ENCODE results near the gene PGA5.
A peak's percentile ranks its signal among the peaks of the same experiment; 100 is the strongest.

PGA5 gene

GRCh38 chr11:61290905-61291690 lies 50.1 kb downstream of the PGA5 start:
- DNase-seq (ENCODE audit: low read depth in 1 of 2, low spot score in 1 of 2): peak in 1 of 2 experiments; percentile 12

DNA sequence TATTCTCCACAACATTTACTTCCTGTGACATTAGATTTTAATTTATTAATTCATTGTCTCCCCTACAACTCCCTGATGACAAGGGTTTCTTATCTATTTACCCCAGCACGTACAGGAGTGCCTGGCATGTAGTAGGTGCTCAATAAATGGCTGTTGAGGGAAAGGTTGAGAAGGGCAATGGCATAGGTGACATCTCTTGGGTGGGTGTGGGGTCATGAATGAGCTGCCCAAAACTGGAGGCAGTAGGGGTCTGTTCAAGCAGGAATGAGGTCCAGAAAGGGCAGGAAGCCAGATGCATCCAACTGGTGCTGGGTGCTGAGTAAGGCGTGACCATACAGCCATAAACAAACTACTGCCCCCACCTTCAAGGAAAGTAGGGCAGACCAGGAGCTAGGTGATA lies 51.4 kb downstream of the PGA5 start:
- DNase-seq (ENCODE audit: low read depth in 1 of 2, low spot score in 1 of 2): no peak
- Histone ChIP-seq H3K27ac (replicated peaks) (no peak overlapping the region), H3K27me3 (ENCODE audit: insufficient read depth, poor library complexity, severe bottlenecking) (peaks cover 13% of the 10 kb centered on the region), H3K4me3 (replicated peaks; ENCODE audit: insufficient read depth, low read length) (no peak overlapping the region)
- TF ChIP-seq SPI1 (IDR thresholded peaks at IDR 0.05; ENCODE audit: borderline replicate concordance, low read depth) (no peak), POLR2AphosphoS5 (IDR thresholded peaks at IDR 0.05; ENCODE audit: low read depth) (no peak)
- TF ChIP-seq, protein P1, sequence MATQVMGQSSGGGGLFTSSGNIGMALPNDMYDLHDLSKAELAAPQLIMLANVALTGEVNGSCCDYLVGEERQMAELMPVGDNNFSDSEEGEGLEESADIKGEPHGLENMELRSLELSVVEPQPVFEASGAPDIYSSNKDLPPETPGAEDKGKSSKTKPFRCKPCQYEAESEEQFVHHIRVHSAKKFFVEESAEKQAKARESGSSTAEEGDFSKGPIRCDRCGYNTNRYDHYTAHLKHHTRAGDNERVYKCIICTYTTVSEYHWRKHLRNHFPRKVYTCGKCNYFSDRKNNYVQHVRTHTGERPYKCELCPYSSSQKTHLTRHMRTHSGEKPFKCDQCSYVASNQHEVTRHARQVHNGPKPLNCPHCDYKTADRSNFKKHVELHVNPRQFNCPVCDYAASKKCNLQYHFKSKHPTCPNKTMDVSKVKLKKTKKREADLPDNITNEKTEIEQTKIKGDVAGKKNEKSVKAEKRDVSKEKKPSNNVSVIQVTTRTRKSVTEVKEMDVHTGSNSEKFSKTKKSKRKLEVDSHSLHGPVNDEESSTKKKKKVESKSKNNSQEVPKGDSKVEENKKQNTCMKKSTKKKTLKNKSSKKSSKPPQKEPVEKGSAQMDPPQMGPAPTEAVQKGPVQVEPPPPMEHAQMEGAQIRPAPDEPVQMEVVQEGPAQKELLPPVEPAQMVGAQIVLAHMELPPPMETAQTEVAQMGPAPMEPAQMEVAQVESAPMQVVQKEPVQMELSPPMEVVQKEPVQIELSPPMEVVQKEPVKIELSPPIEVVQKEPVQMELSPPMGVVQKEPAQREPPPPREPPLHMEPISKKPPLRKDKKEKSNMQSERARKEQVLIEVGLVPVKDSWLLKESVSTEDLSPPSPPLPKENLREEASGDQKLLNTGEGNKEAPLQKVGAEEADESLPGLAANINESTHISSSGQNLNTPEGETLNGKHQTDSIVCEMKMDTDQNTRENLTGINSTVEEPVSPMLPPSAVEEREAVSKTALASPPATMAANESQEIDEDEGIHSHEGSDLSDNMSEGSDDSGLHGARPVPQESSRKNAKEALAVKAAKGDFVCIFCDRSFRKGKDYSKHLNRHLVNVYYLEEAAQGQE (IDR thresholded peaks at IDR 0.05; ENCODE audit: insufficient replicate concordance, low read depth): no peak

More at GRCh38 chr11:61290905-61291690, 50.1 kb downstream of the PGA5 start:
- no peak for TF ChIP-seq SPI1 (IDR thresholded peaks at IDR 0.05; ENCODE audit: borderline replicate concordance, low read depth)
- H3K4me3 ChIP-seq (replicated peaks; ENCODE audit: insufficient read depth, low read length): no peak overlapping the region
- peaks cover 13% of the 10 kb centered on the region for H3K27me3 ChIP-seq (ENCODE audit: insufficient read depth, poor library complexity, severe bottlenecking)
- no peak overlapping the region for H3K27ac ChIP-seq (replicated peaks)

GRCh38 chr11:61293867-61294716 lies 53.1 kb downstream of the PGA5 start:
- H3K27me3 ChIP-seq (ENCODE audit: insufficient read depth, poor library complexity, severe bottlenecking): peaks cover 13% of the 10 kb centered on the region
- no peak overlapping the region for H3K27ac ChIP-seq (replicated peaks)
- DNase-seq (ENCODE audit: low read depth in 1 of 2, low spot score in 1 of 2): peak; percentile 10 to 35
- TF ChIP-seq POLR2AphosphoS5 (IDR thresholded peaks at IDR 0.05; ENCODE audit: low read depth) (peak; percentile 9; the same call in 1 of the 2 replicates), SPI1 (IDR thresholded peaks at IDR 0.05; ENCODE audit: borderline replicate concordance, low read depth) (no peak)
- peak overlapping the region; percentile 30 for H3K4me3 ChIP-seq (replicated peaks; ENCODE audit: insufficient read depth, low read length)

DNA sequence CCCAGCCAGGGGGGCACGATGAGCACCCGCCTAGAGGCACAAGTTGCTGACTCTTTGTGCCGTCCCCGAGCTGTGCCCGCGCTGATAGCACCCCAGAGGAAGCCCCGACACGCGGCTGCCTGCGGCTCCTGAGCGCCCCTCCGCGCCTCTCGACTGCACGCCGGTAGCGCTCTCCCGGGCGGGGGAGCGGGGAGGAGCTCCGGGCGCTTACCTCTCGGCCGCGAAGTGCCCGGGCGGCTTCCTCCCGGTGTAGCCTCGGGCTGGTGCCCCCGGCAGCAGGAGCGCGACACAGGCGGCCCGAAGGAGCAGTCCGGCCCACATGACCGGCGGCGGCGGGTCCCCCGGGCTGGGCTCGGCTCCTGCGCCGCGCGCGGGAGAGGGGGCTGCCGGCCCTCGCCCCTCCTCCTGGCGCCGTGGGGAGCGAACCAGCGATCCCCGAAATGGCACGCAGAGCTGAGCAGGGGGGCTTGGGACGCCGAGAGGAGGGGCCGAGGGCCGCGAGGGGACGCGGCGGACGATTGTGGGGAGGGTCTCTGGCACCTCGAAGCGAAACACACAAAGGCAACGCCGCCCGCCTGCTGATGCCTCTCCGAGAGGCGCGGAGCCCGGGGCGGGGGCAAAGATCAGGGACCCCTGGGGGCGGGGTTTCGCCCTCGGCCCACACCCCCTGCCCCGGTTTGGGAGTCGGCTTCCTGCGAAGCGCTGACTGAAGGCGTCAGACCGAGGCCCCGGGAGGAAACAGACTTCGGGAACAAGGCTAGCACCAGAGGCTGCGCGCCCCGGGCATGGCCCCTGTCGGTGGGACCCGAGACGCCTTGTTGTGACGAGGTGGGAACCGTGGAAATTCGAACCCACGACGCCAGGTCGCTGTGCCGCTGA lies 54.0 kb downstream of the PGA5 start, which contains the start of gene VWCE:
VWCE (minus strand) TSS at position 600 of the 879 bp plus-strand sequence; CDS start at position 321, 279 bp downstream.
- DNase-seq (ENCODE audit: low read depth in 1 of 2, low spot score in 1 of 2): peak; percentile 55 to 64
- TF ChIP-seq POLR2AphosphoS5 (IDR thresholded peaks at IDR 0.05; ENCODE audit: low read depth) (peak; percentile 16; the same call in 1 of the 2 replicates), GABPA (IDR thresholded peaks at IDR 0.05; ENCODE audit: low read depth) (no peak), SPI1 (IDR thresholded peaks at IDR 0.05; ENCODE audit: borderline replicate concordance, low read depth) (no peak)
- TF ChIP-seq, protein P1 (IDR thresholded peaks at IDR 0.05; ENCODE audit: insufficient replicate concordance, low read depth): no peak
- TF ChIP-seq, protein P2, sequence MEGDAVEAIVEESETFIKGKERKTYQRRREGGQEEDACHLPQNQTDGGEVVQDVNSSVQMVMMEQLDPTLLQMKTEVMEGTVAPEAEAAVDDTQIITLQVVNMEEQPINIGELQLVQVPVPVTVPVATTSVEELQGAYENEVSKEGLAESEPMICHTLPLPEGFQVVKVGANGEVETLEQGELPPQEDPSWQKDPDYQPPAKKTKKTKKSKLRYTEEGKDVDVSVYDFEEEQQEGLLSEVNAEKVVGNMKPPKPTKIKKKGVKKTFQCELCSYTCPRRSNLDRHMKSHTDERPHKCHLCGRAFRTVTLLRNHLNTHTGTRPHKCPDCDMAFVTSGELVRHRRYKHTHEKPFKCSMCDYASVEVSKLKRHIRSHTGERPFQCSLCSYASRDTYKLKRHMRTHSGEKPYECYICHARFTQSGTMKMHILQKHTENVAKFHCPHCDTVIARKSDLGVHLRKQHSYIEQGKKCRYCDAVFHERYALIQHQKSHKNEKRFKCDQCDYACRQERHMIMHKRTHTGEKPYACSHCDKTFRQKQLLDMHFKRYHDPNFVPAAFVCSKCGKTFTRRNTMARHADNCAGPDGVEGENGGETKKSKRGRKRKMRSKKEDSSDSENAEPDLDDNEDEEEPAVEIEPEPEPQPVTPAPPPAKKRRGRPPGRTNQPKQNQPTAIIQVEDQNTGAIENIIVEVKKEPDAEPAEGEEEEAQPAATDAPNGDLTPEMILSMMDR (IDR thresholded peaks at IDR 0.05; ENCODE audit: insufficient read depth, low read length): no peak
- Histone ChIP-seq H3K27ac (replicated peaks) (no peak within 1 kb of the TSS), H3K27me3 (ENCODE audit: insufficient read depth, poor library complexity, severe bottlenecking) (peaks cover 13% of the 10 kb centered on the region), H3K4me3 (replicated peaks; ENCODE audit: insufficient read depth, low read length) (peak within 1 kb of the TSS; percentile 30)
